H9 (cell line): Measurements from ENCODE around the gene ZNF524. TPM values are rescaled to one million over a fixed set of nuclear protein-coding genes. Genes with fewer than 3 reads are reported as not detected.

Experiments
- DNase-seq: peaks from one replicate; pipeline ENCODE4 v3.0.0-alpha.2; 2017
- H2AFZ ChIP-seq: one replicate; pipeline ENCODE4 v1.6.1; 2013; ENCODE audit warnings: mild to moderate bottlenecking, low read length, control low read depth, moderate library complexity
- H2AK5ac ChIP-seq: 2 replicates; pipeline ENCODE4 v1.6.1; 2013; ENCODE audit warnings: low read length, control low read depth, mixed read lengths; ENCODE audit not compliant: insufficient read length
- H2BK120ac ChIP-seq: one replicate; pipeline ENCODE4 v1.6.1; 2013; ENCODE audit warnings: low read depth, mild to moderate bottlenecking, low read length, control low read depth, inconsistent platforms; ENCODE audit not compliant: poor library complexity, severe bottlenecking
- H2BK12ac ChIP-seq: 2 replicates; pipeline ENCODE4 v1.6.1; 2013; ENCODE audit warnings: low read length, control low read depth, mixed read lengths, low read depth; ENCODE audit not compliant: insufficient read length
- H2BK15ac ChIP-seq: 2 replicates; pipeline ENCODE4 v1.6.1; 2013; ENCODE audit warnings: low read depth, low read length, control low read depth
- H2BK20ac ChIP-seq: one replicate; pipeline ENCODE4 v1.6.1; 2013; ENCODE audit warnings: low read depth, mild to moderate bottlenecking, low read length, control low read depth, inconsistent platforms; ENCODE audit not compliant: poor library complexity, severe bottlenecking
- H2BK5ac ChIP-seq: 2 replicates; pipeline ENCODE4 v1.6.1; 2013; ENCODE audit warnings: low read length, control low read depth, mixed read lengths; ENCODE audit not compliant: insufficient read length
- H3K14ac ChIP-seq: 2 replicates; pipeline ENCODE4 v1.6.1; 2013; ENCODE audit warnings: low read length, control low read depth; ENCODE audit not compliant: insufficient read depth
- H3K18ac ChIP-seq: 2 replicates; pipeline ENCODE4 v1.6.1; 2013; ENCODE audit warnings: low read depth, mild to moderate bottlenecking, mixed read lengths, low read length, control low read depth; ENCODE audit not compliant: insufficient read length
- H3K23ac ChIP-seq: 2 replicates; pipeline ENCODE4 v1.6.1; 2013; ENCODE audit warnings: low read length, control low read depth, mixed read lengths, low read depth; ENCODE audit not compliant: insufficient read length
- H3K23me2 ChIP-seq: 2 replicates; pipeline ENCODE4 v1.6.1; 2013; ENCODE audit warnings: low read depth, mild to moderate bottlenecking, mixed read lengths, low read length, control low read depth; ENCODE audit not compliant: insufficient read length, poor library complexity, severe bottlenecking
- H3K27ac ChIP-seq: 2 replicates; pipeline ENCODE4 v1.5.1; 2013; ENCODE audit warnings: low read length, control low read depth, mixed read lengths, low read depth; ENCODE audit not compliant: insufficient read length
- H3K27me3 ChIP-seq: 2 replicates; pipeline ENCODE4 v1.6.1; 2013; ENCODE audit warnings: low read length, control low read depth, inconsistent platforms; ENCODE audit not compliant: insufficient read depth
- H3K4ac ChIP-seq: 2 replicates; pipeline ENCODE4 v1.6.1; 2013; ENCODE audit warnings: low read depth, mild to moderate bottlenecking, control low read depth, inconsistent platforms, low read length, moderate library complexity
- H3K4me1 ChIP-seq: 2 replicates; pipeline ENCODE4 v1.6.1; 2013; ENCODE audit warnings: low read length, control low read depth, inconsistent platforms; ENCODE audit not compliant: insufficient read depth
- H3K4me2 ChIP-seq: 2 replicates; pipeline ENCODE4 v1.6.1; 2013; ENCODE audit warnings: low read length, control low read depth, mixed read lengths; ENCODE audit not compliant: insufficient read length, insufficient read depth
- H3K56ac ChIP-seq: 2 replicates; pipeline ENCODE4 v1.6.1; 2013; ENCODE audit warnings: low read depth, mild to moderate bottlenecking, mixed read lengths, low read length, control low read depth; ENCODE audit not compliant: insufficient read length
- H3K79me1 ChIP-seq: 2 replicates; pipeline ENCODE4 v1.6.1; 2013; ENCODE audit warnings: low read depth, mild to moderate bottlenecking, moderate library complexity, low read length, control low read depth, inconsistent platforms; ENCODE audit not compliant: insufficient read depth, poor library complexity, severe bottlenecking
- H3K79me2 ChIP-seq: 2 replicates; pipeline ENCODE4 v1.6.1; 2013; ENCODE audit warnings: low read length, control low read depth, inconsistent platforms; ENCODE audit not compliant: insufficient read depth
- H3K9ac ChIP-seq: 2 replicates; pipeline ENCODE4 v1.6.1; 2013; ENCODE audit warnings: low read length, control low read depth, mixed read lengths; ENCODE audit not compliant: insufficient read length; ENCODE audit errors: extremely low read depth
- H3K9me3 ChIP-seq: one replicate; pipeline ENCODE4 v1.6.1; 2013; ENCODE audit warnings: low read depth, low read length, inconsistent platforms; ENCODE audit not compliant: control insufficient read depth
- H3T11ph ChIP-seq: one replicate; pipeline ENCODE4 v1.6.1; 2013; ENCODE audit warnings: mild to moderate bottlenecking, low read length, control low read depth, inconsistent platforms
- H4K20me1 ChIP-seq: one replicate; pipeline ENCODE4 v1.6.1; 2013; ENCODE audit not compliant: control insufficient read depth, insufficient read length, insufficient read depth
- H4K5ac ChIP-seq: 2 replicates; pipeline ENCODE4 v1.6.1; 2013; ENCODE audit warnings: low read depth, mild to moderate bottlenecking, mixed read lengths, low read length, control low read depth; ENCODE audit not compliant: insufficient read length
- H4K8ac ChIP-seq: replicated peaks from 2 replicates; pipeline ENCODE4 v1.6.1; 2013; ENCODE audit warnings: low read length, control low read depth, mixed read lengths, low read depth; ENCODE audit not compliant: insufficient read length
- H4K91ac ChIP-seq: 2 replicates; pipeline ENCODE4 v1.6.1; 2013; ENCODE audit warnings: low read depth, mild to moderate bottlenecking, moderate library complexity, mixed read lengths, low read length, control low read depth; ENCODE audit not compliant: insufficient read length
- H3K27ac Mint-ChIP-seq, 3 experiments: 2 replicates in 2 of 3; 3 replicates in 1 of 3; pipeline ENCODE4 v1.8.0; 2020 to 2021; ENCODE audit warnings: mixed read lengths in 3 of 3, mild to moderate bottlenecking in 1 of 3, moderate library complexity in 1 of 3
- H3K27me3 Mint-ChIP-seq: 2 replicates; pipeline ENCODE4 v1.8.0; 2021; ENCODE audit warnings: low read depth, mild to moderate bottlenecking, moderate library complexity, mixed read lengths
- H3K36me3 Mint-ChIP-seq, 3 experiments: 2 replicates in 2 of 3; 3 replicates in 1 of 3; pipeline ENCODE4 v1.8.0; 2020 to 2021; ENCODE audit warnings: low read depth in 3 of 3, mixed read lengths in 3 of 3; ENCODE audit not compliant: insufficient read depth in 1 of 3
- H3K4me1 Mint-ChIP-seq, 2 experiments: 2 replicates each; pipeline ENCODE4 v1.8.0; 2020; ENCODE audit warnings: mixed read lengths in 2 of 2
- H3K4me3 Mint-ChIP-seq, 2 experiments: 2 replicates in 1 of 2; 3 replicates in 1 of 2; pipeline ENCODE4 v1.8.0; 2020 to 2021; ENCODE audit warnings: mild to moderate bottlenecking in 2 of 2, mixed read lengths in 2 of 2, moderate library complexity in 1 of 2
- H3K9me3 Mint-ChIP-seq, 2 experiments: 2 replicates in 1 of 2; 3 replicates in 1 of 2; pipeline ENCODE4 v1.8.0; 2020; ENCODE audit warnings: mild to moderate bottlenecking in 2 of 2, mixed read lengths in 2 of 2, moderate library complexity in 1 of 2
- WGBS: extraction: QIAGEN DNeasy Blood & Tissue Kit; methylation state at CpG from one replicate; pipeline ENCODE4 v1.1.7; 2013; ENCODE audit warnings: missing lambda C conversion rate, low lambda C conversion rate, mixed read lengths; ENCODE audit not compliant: insufficient read length; ENCODE audit errors: extremely low coverage; 5-methylcytosine and 5-hydroxymethylcytosine counted together
- total RNA-seq: library from RNA; stranded (reverse); gene quantifications from 2 replicates; pipeline ENCODE4 v1.2.1, GENCODE V29; 2021
- TF ChIP-seq, protein P1 (sequence below): fragments of 200-600 bp; sonication (generic); conservative IDR thresholded peaks from 3 replicates; pipeline ENCODE4 v1.8.0; 2021; ENCODE audit warnings: antibody characterized with exemption, mild to moderate bottlenecking

Gene ZNF524
- total RNA-seq, 1 experiment from 2014 or later, result 3.0 TPM

DNA sequence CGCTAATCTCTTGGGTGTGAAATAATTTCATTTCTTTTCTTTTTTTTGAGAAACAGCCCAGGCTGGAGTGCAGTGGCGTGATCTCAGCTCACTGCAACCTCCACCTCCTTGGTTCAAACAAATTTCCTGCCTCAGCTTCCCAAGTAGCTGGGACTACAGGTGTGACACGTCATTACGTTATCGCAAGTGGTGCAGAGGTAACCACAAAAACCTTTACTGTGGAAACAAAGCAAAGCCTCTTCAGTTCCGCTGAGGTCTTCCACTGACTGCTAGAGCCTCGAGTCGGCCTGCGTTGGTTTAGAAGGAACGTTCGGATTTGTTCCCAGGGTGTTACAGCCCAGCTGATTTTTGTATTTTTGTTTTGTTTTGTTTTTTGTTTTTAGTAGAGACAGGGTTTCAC, 26.3 kb downstream of the ZNF524 start:
- Histone ChIP-seq H4K20me1 (no peaks in the 10 kb centered on the region), H3K9ac (no peak overlapping the region), H2AK5ac (no peak overlapping the region), H3K79me2 (no peaks in the 10 kb centered on the region), H3T11ph (no peak overlapping the region), H3K9me3 (no peaks in the 10 kb centered on the region), H3K79me1 (no peaks in the 10 kb centered on the region), H2BK12ac (no peak overlapping the region), H3K23ac (no peak overlapping the region), H3K27ac (no peak overlapping the region), H4K91ac (no peak overlapping the region), H2AFZ (no peak overlapping the region), H3K23me2 (no peaks in the 10 kb centered on the region), H3K4me1 (no peaks in the 10 kb centered on the region), H2BK20ac (no peak overlapping the region), H4K5ac (no peak overlapping the region), H3K14ac (no peak overlapping the region), H3K18ac (no peak overlapping the region), H3K4me2 (no peak overlapping the region), H3K4ac (no peak overlapping the region), H2BK15ac (no peak overlapping the region), H3K27me3 (no peaks in the 10 kb centered on the region), H3K56ac (no peak overlapping the region), H2BK120ac (no peak overlapping the region), H4K8ac (no peak overlapping the region), H2BK5ac (no peak overlapping the region)
- H3K27me3 Mint-ChIP-seq, result peaks cover 2% of the 10 kb centered on the region
- H3K27ac Mint-ChIP-seq, result no peak overlapping the region
- DNase-seq, result no peak
- H3K36me3 Mint-ChIP-seq, result peaks cover 0 to 4% (median 4%) of the 10 kb centered on the region in 3 experiments; a peak in 3 of 7 replicates
- H3K4me1 Mint-ChIP-seq, result peaks cover 8 to 15% of the 10 kb centered on the region in 2 experiments
- no peak overlapping the region for H3K4me3 Mint-ChIP-seq
- TF ChIP-seq, protein P1, sequence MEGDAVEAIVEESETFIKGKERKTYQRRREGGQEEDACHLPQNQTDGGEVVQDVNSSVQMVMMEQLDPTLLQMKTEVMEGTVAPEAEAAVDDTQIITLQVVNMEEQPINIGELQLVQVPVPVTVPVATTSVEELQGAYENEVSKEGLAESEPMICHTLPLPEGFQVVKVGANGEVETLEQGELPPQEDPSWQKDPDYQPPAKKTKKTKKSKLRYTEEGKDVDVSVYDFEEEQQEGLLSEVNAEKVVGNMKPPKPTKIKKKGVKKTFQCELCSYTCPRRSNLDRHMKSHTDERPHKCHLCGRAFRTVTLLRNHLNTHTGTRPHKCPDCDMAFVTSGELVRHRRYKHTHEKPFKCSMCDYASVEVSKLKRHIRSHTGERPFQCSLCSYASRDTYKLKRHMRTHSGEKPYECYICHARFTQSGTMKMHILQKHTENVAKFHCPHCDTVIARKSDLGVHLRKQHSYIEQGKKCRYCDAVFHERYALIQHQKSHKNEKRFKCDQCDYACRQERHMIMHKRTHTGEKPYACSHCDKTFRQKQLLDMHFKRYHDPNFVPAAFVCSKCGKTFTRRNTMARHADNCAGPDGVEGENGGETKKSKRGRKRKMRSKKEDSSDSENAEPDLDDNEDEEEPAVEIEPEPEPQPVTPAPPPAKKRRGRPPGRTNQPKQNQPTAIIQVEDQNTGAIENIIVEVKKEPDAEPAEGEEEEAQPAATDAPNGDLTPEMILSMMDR, result no peak
- no CpG with 5 or more reads among the region's 11 CpGs for WGBS
- H3K9me3 Mint-ChIP-seq, result no peaks in the 10 kb centered on the region
